GM12878 (cell line): Measurements from ENCODE around the gene KLF6. TPM values are rescaled to one million over a fixed set of nuclear protein-coding genes. Genes with fewer than 3 reads are reported as not detected.

Source experiments
- ATF7 ChIP-seq: fragments of 450-650 bp; IDR thresholded peaks from 2 replicates; pipeline ENCODE4 v1.6.1; 2016; ENCODE audit warnings: low read depth, mild to moderate bottlenecking
- CEBPB ChIP-seq, 2 experiments: fragments of 150-350 bp in 1 of 2; IDR thresholded peaks; 2 replicates each; pipeline ENCODE4 v1.6.1; 2012 to 2014; ENCODE audit warnings: low read depth in 2 of 2, low read length in 2 of 2, borderline replicate concordance in 1 of 2, inconsistent platforms in 1 of 2
- CHD1 ChIP-seq: IDR thresholded peaks from 2 replicates; pipeline ENCODE4 v1.6.1; 2012; ENCODE audit warnings: low read depth, low read length, improper control_type of control experiment
- ELK1 ChIP-seq: IDR thresholded peaks from 2 replicates; pipeline ENCODE4 v1.6.1; 2012; ENCODE audit warnings: low read depth, low read length, improper control_type of control experiment
- GATAD2B ChIP-seq: fragments of 450-650 bp; conservative IDR thresholded peaks from 2 replicates; pipeline ENCODE4 v1.6.1; 2017; ENCODE audit warnings: low read depth, mild to moderate bottlenecking, moderate library complexity
- HDAC2 ChIP-seq: fragments of 200-600 bp; sonication (generic); IDR thresholded peaks from 2 replicates; pipeline ENCODE4 v1.6.1; 2017
- HDAC6 ChIP-seq: fragments of 200-600 bp; sonication (generic); IDR thresholded peaks from one replicate; pipeline ENCODE4 v1.8.0; 2017; ENCODE audit warnings: antibody characterized with exemption; ENCODE audit not compliant: unreplicated experiment
- HDGF ChIP-seq: fragments of 450-650 bp; IDR thresholded peaks from 2 replicates; pipeline ENCODE4 v1.6.1; 2016; ENCODE audit warnings: antibody characterized with exemption
- MAX ChIP-seq: IDR thresholded peaks from 2 replicates; pipeline ENCODE4 v1.6.1; 2012; ENCODE audit warnings: low read depth, low read length, improper control_type of control experiment
- MYB ChIP-seq: fragments of 150-350 bp; IDR thresholded peaks from 2 replicates; pipeline ENCODE4 v1.6.1; 2014; ENCODE audit warnings: mild to moderate bottlenecking, low read depth, low read length, borderline replicate concordance
- POLR2AphosphoS5 ChIP-seq: IDR thresholded peaks from 2 replicates; pipeline ENCODE4 v1.6.1; 2011; ENCODE audit warnings: mild to moderate bottlenecking, low read length, inconsistent platforms
- POU2F2 ChIP-seq: IDR thresholded peaks from 3 replicates; pipeline ENCODE4 v1.6.1; 2011; ENCODE audit warnings: low read depth, mild to moderate bottlenecking, low read length, borderline replicate concordance
- REST ChIP-seq: IDR thresholded peaks from 2 replicates; pipeline ENCODE4 v1.6.1; 2012; ENCODE audit warnings: mild to moderate bottlenecking, low read depth, low read length
- SIN3A ChIP-seq: IDR thresholded peaks from 2 replicates; pipeline ENCODE4 v1.6.1; 2012; ENCODE audit warnings: low read depth, low read length, improper control_type of control experiment
- SMARCA5 ChIP-seq: fragments of 450-650 bp; IDR thresholded peaks from 2 replicates; pipeline ENCODE4 v1.6.1; 2017; ENCODE audit warnings: mild to moderate bottlenecking
- TCF12 ChIP-seq: IDR thresholded peaks from 2 replicates; pipeline ENCODE4 v1.6.1; 2011; ENCODE audit warnings: low read depth, mild to moderate bottlenecking, low read length
- ZNF24 ChIP-seq: fragments of 450-650 bp; IDR thresholded peaks from 2 replicates; pipeline ENCODE4 v1.6.1; 2017; ENCODE audit warnings: antibody characterized with exemption, mild to moderate bottlenecking
- ZNF687 ChIP-seq: fragments of 450-650 bp; IDR thresholded peaks from 2 replicates; pipeline ENCODE4 v1.6.1; 2017; ENCODE audit warnings: mild to moderate bottlenecking, moderate library complexity
- polyA plus RNA-seq, 11 experiments: library from polyadenylated mRNA; depleted of rRNA in 4 of 11; unstranded in 6 of 11; stranded (reverse) in 5 of 11; fragments of >200 nt; fragmentation: Nextera tagmentation in 4 of 11; fragmentation: Illumina TruSeq in 1 of 11; extraction: Ambion mirVana in 4 of 11; extraction: Trizol in 1 of 11; gene quantifications; 1 replicate in 1 of 11; 2 replicates in 10 of 11; pipeline versions ENCODE4 v1.2.1 to v1.2.3, GENCODE V29; 2011 to 2016; ENCODE audit warnings: inconsistent platforms in 2 of 11, missing spikeins in 2 of 11, low read depth in 1 of 11
- total RNA-seq, 4 experiments: library from RNA; depleted of rRNA in 3 of 4; stranded (reverse); fragments of >200 nt in 3 of 4; fragmentation: Illumina TruSeq in 1 of 4; extraction: Trizol in 1 of 4; gene quantifications; 2 replicates each; pipeline versions ENCODE4 v1.2.1 to v1.2.3, GENCODE V29; 2013 to 2021
- TF ChIP-seq, protein P1 (sequence below): fragments of 450-650 bp; IDR thresholded peaks from 2 replicates; pipeline ENCODE4 v1.6.1; 2017; ENCODE audit warnings: low read depth, mild to moderate bottlenecking, moderate library complexity

The KLF6 gene
- total and polyA plus RNA-seq, 10 of the 15 experiments (the other 5 are each of a cell fraction or from before 2014, with no cell fraction given), result 7.4 to 54.1 (median 23.5) TPM

GRCh38 chr10:3784510-3785250, at the start of gene KLF6 (continued):
- TF ChIP-seq ZNF687 (no peak; the same call in 1 of the 2 replicates), HDAC2 (no peak), HDGF (no peak), MYB (no peak), CEBPB (IDR thresholded peaks at IDR 0.05; ENCODE audit: borderline replicate concordance in 1 of 2, low read depth in 2 of 2, low read length in 2 of 2) (no peak), ZNF24 (no peak), ATF7 (no peak), ELK1 (no peak), MAX (peak; percentile 9), POU2F2 (peak; percentile 90), HDAC6 (no peak), TCF12 (peak; percentile 51), GATAD2B (peak; percentile 83), SMARCA5 (0 out of 2 replicates have a peak, but pooled peaks have one; percentile 21), CHD1 (peak; percentile 93), POLR2AphosphoS5 (peak; percentile 97), SIN3A (peak; percentile 34; the same call in 1 of the 2 replicates), REST (no peak)
- TF ChIP-seq, protein P1, sequence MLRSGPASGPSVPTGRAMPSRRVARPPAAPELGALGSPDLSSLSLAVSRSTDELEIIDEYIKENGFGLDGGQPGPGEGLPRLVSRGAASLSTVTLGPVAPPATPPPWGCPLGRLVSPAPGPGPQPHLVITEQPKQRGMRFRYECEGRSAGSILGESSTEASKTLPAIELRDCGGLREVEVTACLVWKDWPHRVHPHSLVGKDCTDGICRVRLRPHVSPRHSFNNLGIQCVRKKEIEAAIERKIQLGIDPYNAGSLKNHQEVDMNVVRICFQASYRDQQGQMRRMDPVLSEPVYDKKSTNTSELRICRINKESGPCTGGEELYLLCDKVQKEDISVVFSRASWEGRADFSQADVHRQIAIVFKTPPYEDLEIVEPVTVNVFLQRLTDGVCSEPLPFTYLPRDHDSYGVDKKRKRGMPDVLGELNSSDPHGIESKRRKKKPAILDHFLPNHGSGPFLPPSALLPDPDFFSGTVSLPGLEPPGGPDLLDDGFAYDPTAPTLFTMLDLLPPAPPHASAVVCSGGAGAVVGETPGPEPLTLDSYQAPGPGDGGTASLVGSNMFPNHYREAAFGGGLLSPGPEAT, result no peak
